ENCODE measurements around the gene PPP2R5C.

GRCh38 chr14:101865288-101865687 lies 103.8 kb downstream of the PPP2R5C start:
- no peak for TF ChIP-seq POLR2A (IDR thresholded peaks at IDR 0.05)
- no peak for TF ChIP-seq CTCF (IDR thresholded peaks at IDR 0.05)
- TF ChIP-seq EP300 (IDR thresholded peaks at IDR 0.05): no peak
